Uterus (tissue), 2 donors: ENCODE measurements around the gene EYS.

Experiments used
- CTCF ChIP-seq, 4 experiments: fragments of 200-600 bp in 2 of 4; fragments of 450-650 bp in 2 of 4; sonication (generic) in 2 of 4; IDR thresholded peaks; one replicate each; pipeline ENCODE4 v1.5.1; 2016 to 2019; ENCODE audit warnings: antibody characterized with exemption in 4 of 4, mild to moderate bottlenecking in 2 of 4, moderate library complexity in 1 of 4
- POLR2A ChIP-seq, 2 donors: fragments of 450-650 bp; IDR thresholded peaks; one replicate each; pipeline ENCODE4 v1.6.1; 2016; ENCODE audit warnings: antibody characterized with exemption in 2 of 2, mild to moderate bottlenecking in 1 of 2, moderate library complexity in 1 of 2

- no peak for TF ChIP-seq CTCF (IDR thresholded peaks at IDR 0.05)
- no peak for TF ChIP-seq POLR2A (IDR thresholded peaks at IDR 0.05)
Observed at GRCh38 chr6:65350530-65350929, 356.5 kb downstream of the EYS start.
